AG04450 (cell line): ENCODE data around the gene SLC16A3. TPM values are rescaled to one million over a fixed set of nuclear protein-coding genes. Genes with fewer than 3 reads are reported as not detected.
"Not testable (repeated sequence)": the region's sequence is repeated elsewhere in the genome, so short reads cannot be mapped to it uniquely, and the experiment has no call there.

Source experiments
- CTCF ChIA-PET: fragments of 300-600, 350-600 bp; formaldehyde crosslinking; extraction: SDS; loops from one replicate; lab custom pipeline; 2022; ENCODE audit warnings: antibody characterized with exemption, inconsistent platforms; lab: Charles Lee
- POLR2A ChIA-PET: fragments of 350-600 bp; formaldehyde crosslinking; extraction: SDS; loops from one replicate; lab custom pipeline; 2021; ENCODE audit warnings: antibody characterized with exemption, inconsistent platforms; lab: Yijun Ruan, JAX
- DNase-seq: peaks from one replicate; pipeline ENCODE4 v3.0.0-alpha.2; 2011; ENCODE audit warnings: low read depth, low spot score
- H3K27ac ChIP-seq: one replicate; pipeline ENCODE4 v1.5.1; 2012; ENCODE audit warnings: low read depth, low read length, control low read depth
- H3K27me3 ChIP-seq: one replicate; pipeline ENCODE4 v1.6.0; 2012; ENCODE audit warnings: low read length; ENCODE audit not compliant: control insufficient read depth, insufficient read depth
- H3K4me3 ChIP-seq: 2 replicates; pipeline ENCODE4 v1.5.1; 2011; ENCODE audit warnings: mild to moderate bottlenecking, low read depth, low read length, control low read depth
- H3K9me3 ChIP-seq: 2 replicates; pipeline ENCODE4 v1.5.1; 2012; ENCODE audit warnings: low read length; ENCODE audit not compliant: control insufficient read depth, insufficient read depth
- CTCF ChIP-seq: IDR thresholded peaks from 2 replicates; pipeline ENCODE4 v1.5.1; 2011; ENCODE audit warnings: low read depth, low read length, control low read depth, inconsistent platforms
- polyA plus RNA-seq: library from polyadenylated mRNA; depleted of rRNA; stranded (reverse); fragments of >200 nt; gene quantifications from 2 replicates; pipeline ENCODE4 v1.2.3, GENCODE V29; 2011

Gene SLC16A3
- polyA plus RNA-seq, 1 experiment: 61.7 TPM

GRCh38 chr17:82255402-82255972 lies 26.6 kb downstream of the SLC16A3 start:
- H3K27me3 ChIP-seq: no peaks in the 10 kb centered on the region
- H3K27ac ChIP-seq: no peak overlapping the region
- ChIA-PET POLR2A (interaction anchor here (0.6 kb wide), 1 partner anchor 18 kb away, joined by 3 read pairs; the partner anchor contains the start of gene CSNK1D), CTCF (interaction anchor here (1.6 kb wide), 1 partner anchor 19 kb away, joined by 5 read pairs; no protein-coding TSS in a partner anchor)
- no peak for DNase-seq
- no peak for TF ChIP-seq CTCF
- no peak overlapping the region for H3K4me3 ChIP-seq
- H3K9me3 ChIP-seq: peaks cover 19% of the 10 kb centered on the region

- H3K27me3 ChIP-seq: no peaks in the 10 kb centered on the region
- CTCF ChIA-PET: interaction anchor here (1.6 kb wide), 1 partner anchor 20 kb away, joined by 5 read pairs; no protein-coding TSS in a partner anchor
- no peak for DNase-seq
- no peak for TF ChIP-seq CTCF
- POLR2A ChIA-PET: interaction anchor here (0.6 to 0.8 kb wide), 2 partner anchors 17 to 27 kb away, joined by 3 read pairs; partner anchors contain the start of gene CSNK1D
- no peak overlapping the region for H3K27ac ChIP-seq
- H3K9me3 ChIP-seq: peaks cover 21% of the 10 kb centered on the region
- H3K4me3 ChIP-seq: no peak overlapping the region
These were observed 27.5 kb downstream of the SLC16A3 start for GRCh38 chr17:82256242-82256885.

- no peaks in the 10 kb centered on the region for H3K27me3 ChIP-seq
- no peak overlapping the region for H3K27ac ChIP-seq
- ChIA-PET CTCF (interaction anchor here (0.7 kb wide), 1 partner anchor 227 kb away, joined by 5 read pairs; no protein-coding TSS in a partner anchor), POLR2A (interaction anchor here (0.7 kb wide), 2 partner anchors 10 to 22 kb away, joined by 5 to 7 read pairs; no protein-coding TSS in a partner anchor)
- no peak for DNase-seq
- H3K4me3 ChIP-seq: no peak overlapping the region
- TF ChIP-seq CTCF: no peak
- H3K9me3 ChIP-seq: peaks cover 21% of the 10 kb centered on the region
These were observed 28.6 kb downstream of the SLC16A3 start for GRCh38 chr17:82257473-82257872.

GRCh38 chr17:82258555-82258954 lies 29.7 kb downstream of the SLC16A3 start:
- peaks cover 17% of the 10 kb centered on the region for H3K9me3 ChIP-seq
- POLR2A ChIA-PET: no interaction called here
- H3K27ac ChIP-seq: no peak overlapping the region
- CTCF ChIA-PET: no interaction called here
- no peak for DNase-seq
- no peak overlapping the region for H3K4me3 ChIP-seq
- no peaks in the 10 kb centered on the region for H3K27me3 ChIP-seq
- TF ChIP-seq CTCF: no peak

GRCh38 chr17:82259972-82260961 lies 31.4 kb downstream of the SLC16A3 start:
- DNase-seq, POLR2A ChIA-PET, H3K27me3 ChIP-seq, H3K27ac ChIP-seq, H3K4me3 ChIP-seq, H3K9me3 ChIP-seq: not testable (repeated sequence)
- CTCF ChIA-PET: interaction anchor here (0.9 kb wide), 1 partner anchor 22 kb away, joined by 3 read pairs; no protein-coding TSS in a partner anchor
